Measurements from ENCODE around the gene PCDHGA4.

DNA sequence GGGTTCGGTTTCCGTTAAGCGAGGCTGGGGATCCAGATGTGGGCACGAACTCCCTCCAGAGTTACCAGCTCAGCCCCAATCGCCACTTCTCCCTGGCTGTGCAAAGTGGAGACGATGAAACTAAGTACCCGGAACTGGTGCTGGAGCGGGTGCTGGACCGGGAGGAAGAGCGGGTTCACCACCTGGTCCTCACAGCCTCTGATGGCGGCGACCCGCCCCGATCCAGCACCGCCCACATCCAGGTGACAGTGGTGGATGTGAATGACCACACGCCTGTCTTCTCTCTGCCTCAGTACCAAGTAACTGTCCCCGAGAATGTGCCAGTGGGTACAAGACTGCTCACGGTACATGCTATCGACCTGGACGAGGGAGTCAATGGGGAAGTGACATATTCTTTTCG is 28.5 kb downstream of the PCDHGA4 start:
- no peak for TF ChIP-seq TAF1 (IDR thresholded peaks at IDR 0.05; ENCODE audit: low read depth)
- TF ChIP-seq EGR1 (IDR thresholded peaks at IDR 0.05) = no peak
- no peak for TF ChIP-seq EP300 (IDR thresholded peaks at IDR 0.05; ENCODE audit: borderline replicate concordance)
- no peak for TF ChIP-seq YY1 (IDR thresholded peaks at IDR 0.05; ENCODE audit: low read depth)
- no peak for TF ChIP-seq ZBTB7A (IDR thresholded peaks at IDR 0.05; ENCODE audit: low read depth)
- no peak for TF ChIP-seq TEAD4 (IDR thresholded peaks at IDR 0.05)
- TF ChIP-seq RAD21 (IDR thresholded peaks at IDR 0.05; ENCODE audit: low read depth) = no peak
- TF ChIP-seq TCF12 (IDR thresholded peaks at IDR 0.05; ENCODE audit: low read depth) = no peak
- TF ChIP-seq NFIC (IDR thresholded peaks at IDR 0.05) = no peak
- TF ChIP-seq, protein P1, sequence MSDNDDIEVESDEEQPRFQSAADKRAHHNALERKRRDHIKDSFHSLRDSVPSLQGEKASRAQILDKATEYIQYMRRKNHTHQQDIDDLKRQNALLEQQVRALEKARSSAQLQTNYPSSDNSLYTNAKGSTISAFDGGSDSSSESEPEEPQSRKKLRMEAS (IDR thresholded peaks at IDR 0.05) = no peak
- TF ChIP-seq, protein P2, sequence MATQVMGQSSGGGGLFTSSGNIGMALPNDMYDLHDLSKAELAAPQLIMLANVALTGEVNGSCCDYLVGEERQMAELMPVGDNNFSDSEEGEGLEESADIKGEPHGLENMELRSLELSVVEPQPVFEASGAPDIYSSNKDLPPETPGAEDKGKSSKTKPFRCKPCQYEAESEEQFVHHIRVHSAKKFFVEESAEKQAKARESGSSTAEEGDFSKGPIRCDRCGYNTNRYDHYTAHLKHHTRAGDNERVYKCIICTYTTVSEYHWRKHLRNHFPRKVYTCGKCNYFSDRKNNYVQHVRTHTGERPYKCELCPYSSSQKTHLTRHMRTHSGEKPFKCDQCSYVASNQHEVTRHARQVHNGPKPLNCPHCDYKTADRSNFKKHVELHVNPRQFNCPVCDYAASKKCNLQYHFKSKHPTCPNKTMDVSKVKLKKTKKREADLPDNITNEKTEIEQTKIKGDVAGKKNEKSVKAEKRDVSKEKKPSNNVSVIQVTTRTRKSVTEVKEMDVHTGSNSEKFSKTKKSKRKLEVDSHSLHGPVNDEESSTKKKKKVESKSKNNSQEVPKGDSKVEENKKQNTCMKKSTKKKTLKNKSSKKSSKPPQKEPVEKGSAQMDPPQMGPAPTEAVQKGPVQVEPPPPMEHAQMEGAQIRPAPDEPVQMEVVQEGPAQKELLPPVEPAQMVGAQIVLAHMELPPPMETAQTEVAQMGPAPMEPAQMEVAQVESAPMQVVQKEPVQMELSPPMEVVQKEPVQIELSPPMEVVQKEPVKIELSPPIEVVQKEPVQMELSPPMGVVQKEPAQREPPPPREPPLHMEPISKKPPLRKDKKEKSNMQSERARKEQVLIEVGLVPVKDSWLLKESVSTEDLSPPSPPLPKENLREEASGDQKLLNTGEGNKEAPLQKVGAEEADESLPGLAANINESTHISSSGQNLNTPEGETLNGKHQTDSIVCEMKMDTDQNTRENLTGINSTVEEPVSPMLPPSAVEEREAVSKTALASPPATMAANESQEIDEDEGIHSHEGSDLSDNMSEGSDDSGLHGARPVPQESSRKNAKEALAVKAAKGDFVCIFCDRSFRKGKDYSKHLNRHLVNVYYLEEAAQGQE (IDR thresholded peaks at IDR 0.05; ENCODE audit: low read depth) = no peak
- TF ChIP-seq, protein P3, sequence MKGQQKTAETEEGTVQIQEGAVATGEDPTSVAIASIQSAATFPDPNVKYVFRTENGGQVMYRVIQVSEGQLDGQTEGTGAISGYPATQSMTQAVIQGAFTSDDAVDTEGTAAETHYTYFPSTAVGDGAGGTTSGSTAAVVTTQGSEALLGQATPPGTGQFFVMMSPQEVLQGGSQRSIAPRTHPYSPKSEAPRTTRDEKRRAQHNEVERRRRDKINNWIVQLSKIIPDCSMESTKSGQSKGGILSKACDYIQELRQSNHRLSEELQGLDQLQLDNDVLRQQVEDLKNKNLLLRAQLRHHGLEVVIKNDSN (IDR thresholded peaks at IDR 0.05) = no peak

Measured in Ishikawa (cell line).